Neural crest cell (in vitro differentiated cells): ENCODE data around the gene MTCL1. TPM values are rescaled to one million over a fixed set of nuclear protein-coding genes. Genes with fewer than 3 reads are reported as not detected.
A peak's percentile ranks its signal among the peaks of the same experiment; 100 is the strongest.
"Not testable (repeated sequence)": the region's sequence is repeated elsewhere in the genome, so short reads cannot be mapped to it uniquely, and the experiment has no call there.

Source experiments
- DNase-seq: peaks from one replicate; pipeline ENCODE4 v3.0.0; 2021; ENCODE audit warnings: low read depth, mixed read lengths, low spot score
- H3K27ac Mint-ChIP-seq: one replicate; pipeline ENCODE4 v1.8.0; 2021; ENCODE audit warnings: mild to moderate bottlenecking, mixed read lengths; ENCODE audit not compliant: unreplicated experiment
- H3K27me3 Mint-ChIP-seq: 2 replicates; pipeline ENCODE4 v1.8.0; 2021; ENCODE audit warnings: low read depth, mild to moderate bottlenecking, mixed read lengths
- H3K36me3 Mint-ChIP-seq: 2 replicates; pipeline ENCODE4 v1.8.0; 2021; ENCODE audit warnings: low read depth, mild to moderate bottlenecking, mixed read lengths
- H3K4me1 Mint-ChIP-seq: 2 replicates; pipeline ENCODE4 v1.8.0; 2021; ENCODE audit warnings: mixed read lengths
- H3K4me3 Mint-ChIP-seq: one replicate; pipeline ENCODE4 v1.8.0; 2021; ENCODE audit warnings: mild to moderate bottlenecking, mixed read lengths
- H3K9me3 Mint-ChIP-seq: 2 replicates; pipeline ENCODE4 v1.8.0; 2021; ENCODE audit warnings: mixed read lengths
- CTCF ChIP-seq: fragments of 200-600 bp; sonication (generic); conservative IDR thresholded peaks from 2 replicates; pipeline ENCODE4 v1.5.0; 2021; ENCODE audit warnings: antibody characterized with exemption, mild to moderate bottlenecking
- total RNA-seq: library from RNA; stranded (reverse); gene quantifications from 2 replicates; pipeline ENCODE4 v1.2.1, GENCODE V29; 2021

The MTCL1 gene
- total RNA-seq, 1 donor from 2014 or later, result 17.8 TPM

GRCh38 chr18:8760984-8761383 lies 55.6 kb downstream of the MTCL1 start:
- H3K4me3 Mint-ChIP-seq, result no peak overlapping the region
- peaks cover 26% of the 10 kb centered on the region for H3K36me3 Mint-ChIP-seq
- no peaks in the 10 kb centered on the region for H3K27me3 Mint-ChIP-seq
- DNase-seq, result no peak
- H3K9me3 Mint-ChIP-seq, result peaks cover 3% of the 10 kb centered on the region
- peaks cover 12% of the 10 kb centered on the region for H3K4me1 Mint-ChIP-seq
- H3K27ac Mint-ChIP-seq, result no peak overlapping the region
- TF ChIP-seq CTCF, result no peak

GRCh38 chr18:8761535-8761934 lies 56.2 kb downstream of the MTCL1 start:
- H3K4me3 Mint-ChIP-seq, H3K9me3 Mint-ChIP-seq, H3K27me3 Mint-ChIP-seq, DNase-seq, H3K27ac Mint-ChIP-seq: not testable (repeated sequence)
- Mint-ChIP-seq H3K4me1 (peaks cover 13% of the 10 kb centered on the region), H3K36me3 (peaks cover 26% of the 10 kb centered on the region)

GRCh38 chr18:8762968-8763367 lies 57.6 kb downstream of the MTCL1 start:
- H3K4me3 Mint-ChIP-seq, result no peak overlapping the region
- peaks cover 3% of the 10 kb centered on the region for H3K9me3 Mint-ChIP-seq
- no peaks in the 10 kb centered on the region for H3K27me3 Mint-ChIP-seq
- no peak for DNase-seq
- H3K4me1 Mint-ChIP-seq, result peaks cover 19% of the 10 kb centered on the region
- no peak for TF ChIP-seq CTCF
- peaks cover 26% of the 10 kb centered on the region for H3K36me3 Mint-ChIP-seq
- H3K27ac Mint-ChIP-seq, result no peak overlapping the region

GRCh38 chr18:8763611-8764010 lies 58.3 kb downstream of the MTCL1 start:
- TF ChIP-seq CTCF, result no peak
- DNase-seq, result no peak
- Mint-ChIP-seq H3K27me3 (no peaks in the 10 kb centered on the region), H3K9me3 (peaks cover 3% of the 10 kb centered on the region), H3K4me1 (peaks cover 19% of the 10 kb centered on the region), H3K27ac (no peak overlapping the region), H3K4me3 (no peak overlapping the region), H3K36me3 (peaks cover 26% of the 10 kb centered on the region)

GRCh38 chr18:8765783-8766463 lies 60.6 kb downstream of the MTCL1 start:
- H3K4me3 Mint-ChIP-seq, result no peak overlapping the region
- peaks cover 3% of the 10 kb centered on the region for H3K9me3 Mint-ChIP-seq
- H3K27ac Mint-ChIP-seq, result peak overlapping the region; percentile 27
- no peak for DNase-seq
- no peak for TF ChIP-seq CTCF
- H3K36me3 Mint-ChIP-seq, result peaks cover 22% of the 10 kb centered on the region
- peaks cover 19% of the 10 kb centered on the region for H3K4me1 Mint-ChIP-seq
- H3K27me3 Mint-ChIP-seq, result no peaks in the 10 kb centered on the region

GRCh38 chr18:8766559-8767293 lies 61.4 kb downstream of the MTCL1 start:
- H3K36me3 Mint-ChIP-seq, result peaks cover 20% of the 10 kb centered on the region
- H3K9me3 Mint-ChIP-seq, result peaks cover 3% of the 10 kb centered on the region
- no peak overlapping the region for H3K4me3 Mint-ChIP-seq

More at GRCh38 chr18:8766559-8767293, 61.4 kb downstream of the MTCL1 start:
- H3K27ac Mint-ChIP-seq, result peak overlapping the region; percentile 31
- DNase-seq, result no peak
- peaks cover 19% of the 10 kb centered on the region for H3K4me1 Mint-ChIP-seq
- no peak for TF ChIP-seq CTCF
- no peaks in the 10 kb centered on the region for H3K27me3 Mint-ChIP-seq
